Bronchial epithelial cell (primary cell): ENCODE results near the gene TOR1B. TPM values are rescaled to one million over a fixed set of nuclear protein-coding genes. Genes with fewer than 3 reads are reported as not detected.
"Not testable (repeated sequence)": the region's sequence is repeated elsewhere in the genome, so short reads cannot be mapped to it uniquely, and the experiment has no call there.

ENCODE experiments used
- DNase-seq: peaks from one replicate; pipeline ENCODE4 v3.0.0-alpha.2; 2010; ENCODE audit warnings: low read depth
- FAIRE-seq: peaks from 2 replicates; lab custom pipeline; 2011; peaks lifted over from hg19 to GRCh38; lab: Jason Lieb, UNC
- H3K27me3 ChIP-seq: 2 replicates; pipeline ENCODE4 v1.5.1; 2011; ENCODE audit warnings: low read length; ENCODE audit not compliant: control insufficient read depth, insufficient read depth
- H3K36me3 ChIP-seq: 2 replicates; pipeline ENCODE4 v1.5.1; 2011; ENCODE audit warnings: low read length; ENCODE audit not compliant: control insufficient read depth, insufficient read depth
- H3K4me3 ChIP-seq: 2 replicates; pipeline ENCODE4 v1.5.1; 2011; ENCODE audit warnings: mild to moderate bottlenecking, low read depth, low read length, control low read depth
- total RNA-seq: library from RNA; depleted of rRNA; stranded (reverse); fragments of >200 nt; gene quantifications from 2 replicates; pipeline ENCODE4 v1.2.1, GENCODE V29; 2014
- TF ChIP-seq, protein P1 (sequence below): IDR thresholded peaks from 2 replicates; pipeline ENCODE4 v1.5.1; 2011; ENCODE audit warnings: mild to moderate bottlenecking, moderate library complexity, low read length, control low read depth, inconsistent platforms; ENCODE audit not compliant: insufficient read depth, severe bottlenecking

TOR1B gene
- total RNA-seq, 1 donor from 2014 or later: 27.9 TPM

DNA sequence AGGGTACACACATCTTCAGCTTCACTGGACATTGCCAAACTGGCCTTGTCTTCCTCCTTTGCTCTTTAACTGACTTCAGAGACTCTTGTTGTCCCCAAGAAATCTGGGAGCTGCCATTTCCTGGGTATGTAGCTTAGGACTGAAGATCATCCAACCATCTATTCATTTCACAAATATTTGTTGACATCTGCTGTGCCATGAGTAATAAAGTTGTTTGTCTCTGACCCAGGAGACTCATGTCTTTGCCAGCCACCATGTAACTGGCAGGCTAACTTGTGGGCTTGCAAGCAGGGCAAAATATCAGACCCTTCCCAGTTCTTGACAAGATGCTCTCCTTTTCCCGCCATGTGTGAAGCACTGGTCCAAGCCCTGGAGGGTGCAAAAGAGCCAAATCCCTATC, 17.1 kb upstream of the TOR1B start:
- TF ChIP-seq, protein P1, sequence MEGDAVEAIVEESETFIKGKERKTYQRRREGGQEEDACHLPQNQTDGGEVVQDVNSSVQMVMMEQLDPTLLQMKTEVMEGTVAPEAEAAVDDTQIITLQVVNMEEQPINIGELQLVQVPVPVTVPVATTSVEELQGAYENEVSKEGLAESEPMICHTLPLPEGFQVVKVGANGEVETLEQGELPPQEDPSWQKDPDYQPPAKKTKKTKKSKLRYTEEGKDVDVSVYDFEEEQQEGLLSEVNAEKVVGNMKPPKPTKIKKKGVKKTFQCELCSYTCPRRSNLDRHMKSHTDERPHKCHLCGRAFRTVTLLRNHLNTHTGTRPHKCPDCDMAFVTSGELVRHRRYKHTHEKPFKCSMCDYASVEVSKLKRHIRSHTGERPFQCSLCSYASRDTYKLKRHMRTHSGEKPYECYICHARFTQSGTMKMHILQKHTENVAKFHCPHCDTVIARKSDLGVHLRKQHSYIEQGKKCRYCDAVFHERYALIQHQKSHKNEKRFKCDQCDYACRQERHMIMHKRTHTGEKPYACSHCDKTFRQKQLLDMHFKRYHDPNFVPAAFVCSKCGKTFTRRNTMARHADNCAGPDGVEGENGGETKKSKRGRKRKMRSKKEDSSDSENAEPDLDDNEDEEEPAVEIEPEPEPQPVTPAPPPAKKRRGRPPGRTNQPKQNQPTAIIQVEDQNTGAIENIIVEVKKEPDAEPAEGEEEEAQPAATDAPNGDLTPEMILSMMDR: no peak
- H3K36me3 ChIP-seq: no peaks in the 10 kb centered on the region
- H3K27me3 ChIP-seq: no peaks in the 10 kb centered on the region
- DNase-seq (no peak), FAIRE-seq (no peak)
- H3K4me3 ChIP-seq: no peak overlapping the region

GRCh38 chr9:129786481-129786880, 16.5 kb upstream of the TOR1B start:
- Histone ChIP-seq H3K27me3 (no peaks in the 10 kb centered on the region), H3K36me3 (no peaks in the 10 kb centered on the region), H3K4me3 (no peak overlapping the region)
- DNase-seq (no peak), FAIRE-seq (no peak)
- TF ChIP-seq, protein P1: no peak

DNA sequence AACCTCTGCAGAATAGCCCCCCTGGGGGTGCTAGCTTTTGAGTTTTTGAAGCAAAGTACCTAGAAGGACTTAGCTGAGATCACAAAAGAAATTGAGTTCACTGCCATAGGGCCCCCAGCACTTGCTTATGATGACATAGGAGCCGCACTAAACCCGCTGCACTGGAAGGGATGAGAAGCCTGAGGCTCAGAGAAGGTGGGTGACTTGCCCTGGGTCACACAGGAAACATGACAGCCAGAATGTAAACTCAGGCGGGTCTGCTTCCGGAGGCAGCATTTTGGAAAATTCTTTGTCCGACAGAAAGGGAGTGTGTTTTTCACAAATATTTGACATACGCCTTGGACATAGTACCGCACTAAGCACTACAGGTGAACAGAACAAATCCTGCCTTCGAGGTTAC, 8.4 kb upstream of the TOR1B start:
- H3K27me3 ChIP-seq: no peaks in the 10 kb centered on the region
- DNase-seq (no peak), FAIRE-seq (no peak)
- no peaks in the 10 kb centered on the region for H3K36me3 ChIP-seq
- TF ChIP-seq, protein P1: no peak
- H3K4me3 ChIP-seq: no peak overlapping the region

- not testable (repeated sequence) for DNase-seq, H3K27me3 ChIP-seq, H3K4me3 ChIP-seq, FAIRE-seq, H3K36me3 ChIP-seq
Measured at GRCh38 chr9:129796029-129796428, 7.0 kb upstream of the TOR1B start.

GRCh38 chr9:129798973-129799372, 4.0 kb upstream of the TOR1B start:
- FAIRE-seq (no peak), DNase-seq (no peak)
- no peak overlapping the region for H3K4me3 ChIP-seq
- TF ChIP-seq, protein P1: no peak
- no peaks in the 10 kb centered on the region for H3K27me3 ChIP-seq
- H3K36me3 ChIP-seq: no peaks in the 10 kb centered on the region

DNA sequence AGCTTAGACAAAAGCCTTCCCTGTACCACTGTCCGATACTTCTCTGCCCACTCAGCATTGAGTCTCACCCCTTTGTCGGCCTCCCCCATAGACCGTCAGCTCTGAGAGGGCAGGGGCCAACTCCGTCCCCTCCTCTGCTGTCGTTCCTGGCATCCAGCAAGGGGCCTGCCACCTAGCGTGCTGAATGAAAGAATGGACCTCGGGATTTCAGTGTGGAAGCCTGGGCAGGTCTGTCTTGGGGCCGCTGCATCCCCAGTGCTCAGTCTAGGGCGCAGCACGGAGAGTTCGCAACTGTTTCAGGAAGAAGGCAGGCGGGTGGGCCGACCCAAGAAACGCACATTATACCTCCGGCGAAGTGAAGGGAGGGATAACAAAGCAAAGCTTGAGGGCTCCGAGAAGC, 1.5 kb upstream of the TOR1B start:
- TF ChIP-seq, protein P1: no peak
- no peak for FAIRE-seq
- no peak for DNase-seq

More for the DNA sequence above, 1.5 kb upstream of the TOR1B start:
- peaks cover 3% of the 10 kb centered on the region for H3K36me3 ChIP-seq
- H3K4me3 ChIP-seq: no peak overlapping the region
- no peaks in the 10 kb centered on the region for H3K27me3 ChIP-seq
